Measurements from ENCODE around the gene ANKRD30B. TPM values are rescaled to one million over a fixed set of nuclear protein-coding genes. Genes with fewer than 3 reads are reported as not detected.

The ANKRD30B gene, protein sequence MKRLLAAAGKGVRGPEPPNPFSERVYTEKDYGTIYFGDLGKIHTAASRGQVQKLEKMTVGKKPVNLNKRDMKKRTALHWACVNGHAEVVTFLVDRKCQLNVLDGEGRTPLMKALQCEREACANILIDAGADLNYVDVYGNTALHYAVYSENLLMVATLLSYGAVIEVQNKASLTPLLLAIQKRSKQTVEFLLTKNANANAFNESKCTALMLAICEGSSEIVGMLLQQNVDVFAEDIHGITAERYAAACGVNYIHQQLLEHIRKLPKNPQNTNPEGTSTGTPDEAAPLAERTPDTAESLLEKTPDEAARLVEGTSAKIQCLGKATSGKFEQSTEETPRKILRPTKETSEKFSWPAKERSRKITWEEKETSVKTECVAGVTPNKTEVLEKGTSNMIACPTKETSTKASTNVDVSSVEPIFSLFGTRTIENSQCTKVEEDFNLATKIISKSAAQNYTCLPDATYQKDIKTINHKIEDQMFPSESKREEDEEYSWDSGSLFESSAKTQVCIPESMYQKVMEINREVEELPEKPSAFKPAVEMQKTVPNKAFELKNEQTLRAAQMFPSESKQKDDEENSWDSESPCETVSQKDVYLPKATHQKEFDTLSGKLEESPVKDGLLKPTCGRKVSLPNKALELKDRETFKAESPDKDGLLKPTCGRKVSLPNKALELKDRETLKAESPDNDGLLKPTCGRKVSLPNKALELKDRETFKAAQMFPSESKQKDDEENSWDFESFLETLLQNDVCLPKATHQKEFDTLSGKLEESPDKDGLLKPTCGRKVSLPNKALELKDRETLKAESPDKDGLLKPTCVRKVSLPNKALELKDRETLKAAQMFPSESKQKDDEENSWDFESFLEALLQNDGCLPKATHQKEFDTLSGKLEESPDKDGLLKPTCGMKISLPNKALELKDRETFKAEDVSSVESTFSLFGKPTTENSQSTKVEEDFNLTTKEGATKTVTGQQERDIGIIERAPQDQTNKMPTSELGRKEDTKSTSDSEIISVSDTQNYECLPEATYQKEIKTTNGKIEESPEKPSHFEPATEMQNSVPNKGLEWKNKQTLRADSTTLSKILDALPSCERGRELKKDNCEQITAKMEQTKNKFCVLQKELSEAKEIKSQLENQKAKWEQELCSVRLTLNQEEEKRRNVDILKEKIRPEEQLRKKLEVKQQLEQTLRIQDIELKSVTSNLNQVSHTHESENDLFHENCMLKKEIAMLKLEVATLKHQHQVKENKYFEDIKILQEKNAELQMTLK (N-terminal part only)
- total RNA-seq = 0.15 and 0.50 TPM in 2 replicates

DNA sequence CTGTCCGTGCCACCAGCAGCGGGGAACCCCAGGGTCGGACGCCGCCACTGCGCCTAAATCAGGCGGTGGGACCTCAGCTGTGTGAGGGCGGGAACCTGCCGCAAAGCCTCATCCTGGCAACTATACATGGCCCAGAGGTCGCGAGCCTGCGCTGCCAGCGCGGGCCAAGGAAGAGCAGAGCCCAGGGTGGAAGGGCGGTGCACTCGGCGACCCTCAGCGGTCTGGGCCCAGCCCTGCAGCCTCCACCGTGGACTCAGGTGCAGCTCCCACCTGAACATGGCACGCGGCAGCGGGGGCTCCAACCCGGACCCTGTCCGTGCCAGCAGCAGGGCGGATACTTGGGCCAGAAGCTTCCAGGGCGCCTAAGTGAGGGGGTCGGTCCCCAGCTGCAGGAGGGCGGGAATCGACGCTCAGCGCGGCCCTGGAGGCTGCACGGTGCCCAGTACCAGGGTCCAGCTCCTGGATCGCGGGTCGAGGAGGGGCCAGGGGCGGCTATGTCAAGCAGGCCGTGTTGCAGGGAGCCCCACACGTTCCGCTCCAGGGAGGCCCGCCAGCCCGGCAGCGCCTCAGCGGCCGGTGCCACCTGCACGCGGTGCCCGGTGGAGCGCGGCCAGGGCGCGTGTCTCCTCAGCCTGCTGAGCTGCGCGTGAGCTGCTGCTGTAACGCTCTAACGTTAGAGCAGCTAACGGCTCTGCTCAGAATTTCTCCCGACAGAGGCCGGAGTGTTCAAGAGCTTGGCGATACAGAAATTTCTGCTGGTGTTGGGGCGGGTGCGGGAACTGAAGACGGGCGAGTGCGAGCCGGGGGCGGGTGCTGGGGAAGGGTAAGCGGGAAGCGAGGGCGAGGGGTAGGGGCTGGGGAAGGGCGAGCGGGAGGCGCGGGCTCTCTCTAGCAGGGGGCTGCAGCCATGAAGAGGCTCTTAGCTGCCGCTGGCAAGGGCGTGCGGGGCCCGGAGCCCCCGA, at the start of gene ANKRD30B:
Gene ANKRD30B, plus strand, starts transcription at position 660 of the 962 bp plus-strand sequence. Its CDS starts 248 bp downstream, at position 908.

Other genes starting within 250 kb of the ANKRD30B start
- gene POTEC, start 204.6 kb upstream of the ANKRD30B start, total RNA-seq = not detected in 2 replicates